GM13976 (cell line): ENCODE data around the gene ARMC12.
A peak's percentile ranks its signal among the peaks of the same experiment; 100 is the strongest.

Experiments
- DNase-seq: peaks from one replicate; pipeline ENCODE4 v3.0.0; 2012; ENCODE audit warnings: low spot score
- in situ Hi-C: fragments of 300-500 bp; cut with MboI; formaldehyde crosslinking; loops from one replicate; pipeline ENCODE4 v1.12.0; 2022; ENCODE audit warnings: low sequenced_read_pairs, mixed read lengths, inconsistent platforms; ENCODE audit not compliant: unreplicated experiment
- TF ChIP-seq, protein P1 (sequence below): IDR thresholded peaks from 2 replicates; pipeline ENCODE4 v1.5.1; 2012; ENCODE audit warnings: borderline replicate concordance, mild to moderate bottlenecking; ENCODE audit not compliant: insufficient read depth; ENCODE audit errors: extremely low read depth, missing control alignments, control extremely low read depth

Gene ARMC12

DNA sequence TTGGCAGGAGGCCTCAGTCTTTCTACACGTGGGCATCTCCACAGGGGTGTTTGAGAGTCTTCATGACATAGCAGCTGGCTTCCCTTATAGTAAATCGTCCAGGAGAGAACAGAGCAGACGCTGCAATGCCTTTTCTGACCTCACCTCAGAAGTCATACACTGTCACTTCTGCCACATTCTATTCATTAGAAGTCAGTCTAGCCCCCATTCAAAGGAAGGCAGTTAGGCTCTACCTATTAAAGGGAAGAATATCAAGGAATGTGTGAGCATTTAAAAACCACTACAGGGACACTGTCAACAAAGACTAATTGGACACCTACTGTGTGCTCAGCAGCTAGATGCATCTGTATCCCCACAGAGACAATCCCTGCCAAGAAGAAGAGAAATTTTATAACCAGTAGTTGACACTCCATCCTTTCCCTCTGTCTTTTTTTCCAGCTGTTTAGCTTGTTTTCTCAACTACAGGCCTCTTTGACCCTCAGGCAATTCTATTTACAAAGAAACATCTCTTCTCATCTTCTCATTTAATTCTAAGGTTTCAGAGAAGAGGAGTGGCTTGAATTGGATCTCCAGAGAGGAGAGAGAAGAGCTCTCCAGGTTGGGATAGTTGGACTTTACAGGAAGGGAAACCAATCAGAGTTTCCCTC, 18.6 kb downstream of the ARMC12 start:
- DNase-seq, result no peak
- TF ChIP-seq, protein P1, sequence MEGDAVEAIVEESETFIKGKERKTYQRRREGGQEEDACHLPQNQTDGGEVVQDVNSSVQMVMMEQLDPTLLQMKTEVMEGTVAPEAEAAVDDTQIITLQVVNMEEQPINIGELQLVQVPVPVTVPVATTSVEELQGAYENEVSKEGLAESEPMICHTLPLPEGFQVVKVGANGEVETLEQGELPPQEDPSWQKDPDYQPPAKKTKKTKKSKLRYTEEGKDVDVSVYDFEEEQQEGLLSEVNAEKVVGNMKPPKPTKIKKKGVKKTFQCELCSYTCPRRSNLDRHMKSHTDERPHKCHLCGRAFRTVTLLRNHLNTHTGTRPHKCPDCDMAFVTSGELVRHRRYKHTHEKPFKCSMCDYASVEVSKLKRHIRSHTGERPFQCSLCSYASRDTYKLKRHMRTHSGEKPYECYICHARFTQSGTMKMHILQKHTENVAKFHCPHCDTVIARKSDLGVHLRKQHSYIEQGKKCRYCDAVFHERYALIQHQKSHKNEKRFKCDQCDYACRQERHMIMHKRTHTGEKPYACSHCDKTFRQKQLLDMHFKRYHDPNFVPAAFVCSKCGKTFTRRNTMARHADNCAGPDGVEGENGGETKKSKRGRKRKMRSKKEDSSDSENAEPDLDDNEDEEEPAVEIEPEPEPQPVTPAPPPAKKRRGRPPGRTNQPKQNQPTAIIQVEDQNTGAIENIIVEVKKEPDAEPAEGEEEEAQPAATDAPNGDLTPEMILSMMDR, result no peak
- in situ Hi-C loops, result no loop called here

DNA sequence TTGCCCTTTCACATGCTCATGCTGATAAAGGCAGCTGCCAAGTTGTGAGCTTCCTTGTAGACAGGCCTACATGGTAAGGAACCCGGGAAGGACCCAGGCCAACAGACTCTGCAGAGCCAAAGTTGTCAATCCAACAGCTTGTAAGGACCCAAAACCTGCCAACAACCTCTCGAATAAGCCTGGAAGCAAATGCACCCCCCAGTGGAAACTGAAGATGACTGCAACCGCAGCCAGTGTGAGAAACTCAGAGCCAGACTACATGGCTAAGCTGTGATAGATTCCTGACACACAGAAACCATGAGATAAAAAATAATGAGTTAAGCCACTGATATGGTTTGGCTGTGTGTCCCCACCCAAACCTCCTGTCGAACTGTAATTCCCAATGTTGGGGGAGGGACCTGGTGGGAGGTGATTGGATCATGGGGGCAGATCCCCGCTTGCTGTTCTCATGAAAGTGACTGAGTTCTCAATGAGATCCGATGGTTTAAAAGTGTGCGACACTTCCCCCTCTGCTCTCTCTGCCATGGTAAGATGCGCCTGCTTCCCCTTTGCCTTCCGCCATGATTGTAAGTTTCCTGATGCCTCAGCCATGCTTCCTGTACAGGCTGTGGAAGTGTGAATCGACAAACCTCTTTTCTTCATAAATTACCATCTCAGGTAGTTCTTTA, 20.8 kb downstream of the ARMC12 start:
- DNase-seq, result peak; percentile 68
- TF ChIP-seq, protein P1, result peak; percentile 27

DNA sequence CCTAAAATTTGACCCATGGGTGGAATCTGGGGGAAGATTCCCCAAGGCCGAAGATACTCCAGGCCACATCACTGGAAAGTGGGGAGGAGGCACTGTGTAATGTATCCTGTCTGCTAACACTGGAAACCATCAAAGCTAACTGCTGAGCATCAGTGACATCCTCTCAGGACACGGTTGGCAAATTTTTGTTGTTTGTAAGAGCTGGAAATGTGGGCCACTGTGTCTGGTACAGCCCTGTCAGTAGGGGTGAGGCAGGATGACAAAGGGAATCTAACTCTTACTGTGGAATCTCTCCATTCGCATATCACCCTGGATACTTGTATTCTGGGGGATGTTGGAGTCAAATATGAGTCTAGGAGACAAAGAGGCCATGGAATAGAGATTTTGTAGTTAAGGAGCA, 22.6 kb downstream of the ARMC12 start:
- DNase-seq, result no peak
- in situ Hi-C loops, result no loop called here
- TF ChIP-seq, protein P1, result no peak

More for the DNA sequence above, 20.8 kb downstream of the ARMC12 start:
- in situ Hi-C loops, result no loop called here

DNA sequence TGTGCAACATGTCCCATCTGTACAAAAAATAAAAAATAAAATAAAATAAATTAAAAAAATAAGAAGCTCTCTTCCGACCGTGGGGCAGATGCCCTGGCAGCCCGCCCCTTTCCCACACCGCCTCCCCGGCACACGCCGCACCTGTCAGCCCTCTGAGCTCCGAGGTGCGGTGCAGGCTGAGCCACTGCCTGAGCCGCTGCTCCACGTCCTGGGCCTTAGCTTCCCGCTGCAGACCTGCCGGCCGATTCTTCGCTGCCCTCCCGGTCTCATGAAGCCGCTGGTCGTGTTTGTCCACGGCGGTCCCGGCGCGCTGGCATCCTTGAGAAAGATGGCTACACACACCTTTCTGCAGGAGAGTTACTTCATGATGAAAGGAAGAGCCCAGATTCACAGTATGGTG, 28.9 kb downstream of the ARMC12 start:
- in situ Hi-C loops, result no loop called here
- TF ChIP-seq, protein P1, result no peak
- no peak for DNase-seq

DNA sequence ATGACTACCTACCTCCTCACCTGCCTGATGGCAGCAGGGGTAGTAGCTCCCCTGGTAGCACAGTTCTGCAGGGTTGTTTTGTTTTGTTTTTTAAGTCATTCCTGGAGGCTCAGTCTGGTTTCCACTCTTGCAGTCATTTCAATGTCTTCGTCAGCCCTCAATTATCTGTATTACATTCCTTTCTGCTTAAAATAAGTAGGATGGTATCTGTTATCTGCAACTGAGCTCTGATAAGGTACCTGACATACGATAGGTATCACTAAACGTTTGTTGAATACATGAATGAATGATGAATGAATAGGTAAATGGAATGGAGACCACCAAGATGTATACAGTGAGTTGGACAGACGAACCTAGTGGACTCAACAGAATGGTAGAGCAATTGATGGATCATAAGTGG, 32.4 kb downstream of the ARMC12 start:
- DNase-seq, result no peak
- TF ChIP-seq, protein P1, result no peak
- in situ Hi-C loops, result no loop called here

DNA sequence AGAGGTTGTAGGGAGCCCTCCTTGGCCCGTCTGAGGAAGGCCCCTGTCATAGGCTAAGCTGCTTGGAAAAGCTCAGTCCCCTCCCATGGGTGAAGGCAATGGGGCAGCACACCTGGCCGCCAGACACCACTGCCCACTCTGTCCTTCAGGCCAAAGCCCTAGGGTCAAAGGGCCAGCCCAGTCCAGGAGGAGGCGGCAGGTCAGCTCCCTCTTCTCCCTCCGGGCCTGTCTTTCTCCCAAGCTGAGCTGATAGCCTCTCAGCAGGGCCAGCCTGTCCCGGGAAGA, 34.5 kb downstream of the ARMC12 start:
- in situ Hi-C loops, result no loop called here
- DNase-seq, result no peak
- TF ChIP-seq, protein P1, result no peak
